BJ (cell line): ENCODE data around the gene FOXN3. TPM values are rescaled to one million over a fixed set of nuclear protein-coding genes. Genes with fewer than 3 reads are reported as not detected.
A peak's percentile ranks its signal among the peaks of the same experiment; 100 is the strongest.

Source experiments
- CTCF ChIA-PET: fragments of 350-600 bp; formaldehyde crosslinking; extraction: SDS; loops from one replicate; lab custom pipeline; 2021; ENCODE audit warnings: antibody characterized with exemption, inconsistent platforms; lab: Yijun Ruan, JAX
- POLR2A ChIA-PET: fragments of 300-600 bp; sonication (Branson Sonifier 250); formaldehyde crosslinking; extraction: SDS; loops from one replicate; lab custom pipeline; 2021; ENCODE audit warnings: antibody characterized with exemption; lab: Charles Lee
- DNase-seq: peaks from one replicate; pipeline ENCODE4 v3.0.0-alpha.2; 2011; ENCODE audit warnings: low read depth
- H3K27me3 ChIP-seq: 2 replicates; pipeline ENCODE4 v1.6.0; 2011; ENCODE audit warnings: low read length; ENCODE audit not compliant: control insufficient read depth, insufficient read depth
- H3K36me3 ChIP-seq: 2 replicates; pipeline ENCODE4 v1.5.1; 2011; ENCODE audit warnings: low read length; ENCODE audit not compliant: control insufficient read depth, insufficient read depth
- H3K4me3 ChIP-seq: 2 replicates; pipeline ENCODE4 v1.5.1; 2011; ENCODE audit warnings: low read depth, mild to moderate bottlenecking, control low read depth, low read length
- CTCF ChIP-seq: IDR thresholded peaks from 2 replicates; pipeline ENCODE4 v1.5.1; 2011; ENCODE audit warnings: low read depth, mild to moderate bottlenecking, control low read depth, inconsistent platforms, low read length, moderate library complexity; ENCODE audit not compliant: insufficient read depth
- polyA plus RNA-seq: library from polyadenylated mRNA; depleted of rRNA; stranded (reverse); fragments of >200 nt; gene quantifications from 2 replicates; pipeline ENCODE4 v1.2.3, GENCODE V29; 2011

FOXN3 gene
- polyA plus RNA-seq, 1 experiment: 30.2 TPM

- POLR2A ChIA-PET: no interaction called here
- no peak for TF ChIP-seq CTCF
- DNase-seq: no peak
- Histone ChIP-seq H3K4me3 (no peak overlapping the region), H3K27me3 (no peaks in the 10 kb centered on the region), H3K36me3 (no peaks in the 10 kb centered on the region; the same call in 1 of the 2 replicates)
- CTCF ChIA-PET: interaction anchor here (0.5 kb wide), 1 partner anchor 188 kb away, joined by 5 read pairs; no protein-coding TSS in a partner anchor
These were observed 137.3 kb downstream of the FOXN3 start for GRCh38 chr14:89279649-89280232.

DNA sequence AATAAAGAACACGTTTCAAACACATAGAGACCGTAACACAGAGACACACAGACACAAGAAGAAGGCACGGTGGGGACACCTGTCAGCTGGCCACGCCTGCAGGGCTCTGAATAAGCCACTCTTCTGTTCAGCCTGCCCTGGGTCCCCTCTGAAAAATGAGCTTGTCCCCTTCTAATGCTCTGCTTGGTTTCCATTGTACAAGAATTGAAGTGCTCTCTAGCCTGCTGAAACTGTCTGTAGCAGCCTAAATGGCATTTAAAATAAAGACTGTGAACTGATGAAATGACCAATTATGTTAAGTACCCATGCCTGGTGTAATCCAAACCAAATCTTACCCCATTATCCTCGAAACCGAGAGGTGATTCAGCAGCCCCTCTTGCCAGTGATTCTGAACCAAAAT is 139.8 kb downstream of the FOXN3 start:
- no peak for DNase-seq
- H3K36me3 ChIP-seq: no peaks in the 10 kb centered on the region; the same call in 1 of the 2 replicates
- H3K4me3 ChIP-seq: no peak overlapping the region
- ChIA-PET POLR2A (no interaction called here), CTCF (no interaction called here)
- no peak for TF ChIP-seq CTCF
- no peaks in the 10 kb centered on the region for H3K27me3 ChIP-seq

GRCh38 chr14:89276424-89276975 is 140.5 kb downstream of the FOXN3 start:
- no peak for TF ChIP-seq CTCF
- Histone ChIP-seq H3K36me3 (no peaks in the 10 kb centered on the region; the same call in 1 of the 2 replicates), H3K4me3 (no peak overlapping the region), H3K27me3 (no peaks in the 10 kb centered on the region)
- CTCF ChIA-PET: no interaction called here
- peak; percentile 4 for DNase-seq
- POLR2A ChIA-PET: no interaction called here

DNA sequence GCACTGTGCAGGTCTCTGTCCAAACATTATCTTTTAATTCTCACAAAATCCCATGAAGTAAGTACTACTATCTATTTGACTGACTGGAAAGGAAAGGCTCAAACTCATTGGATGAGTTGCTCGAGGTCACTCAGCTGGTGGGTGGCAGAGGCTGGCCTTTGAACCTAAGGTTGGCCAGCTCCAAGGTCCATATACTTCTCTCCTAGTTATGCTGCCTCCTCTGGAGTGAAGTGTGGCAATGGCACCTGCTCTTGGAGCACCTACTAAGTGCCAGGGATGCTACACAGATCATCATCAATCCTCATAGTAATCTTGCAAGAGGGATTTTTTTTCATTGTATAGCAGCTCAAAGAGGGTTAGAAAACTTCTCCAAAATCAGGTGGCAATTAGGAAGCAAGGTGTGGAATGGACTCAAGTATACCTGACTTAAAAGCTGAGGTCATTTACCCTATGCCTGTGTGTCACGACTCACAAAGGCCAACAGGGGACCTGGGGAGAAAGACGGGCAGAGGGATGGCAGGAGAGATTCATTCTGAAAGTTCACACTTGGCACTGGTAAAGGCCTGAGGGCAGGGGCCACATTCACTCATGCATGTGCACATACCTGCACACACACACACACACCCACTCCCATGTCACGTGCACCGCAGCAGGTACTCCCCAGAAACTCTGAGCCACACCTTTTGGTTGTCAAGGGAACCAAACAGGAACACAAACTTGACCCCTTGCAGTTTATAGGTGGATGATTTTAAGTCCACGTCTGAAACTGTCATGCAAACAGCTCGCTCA is 146.4 kb downstream of the FOXN3 start:
- CTCF ChIA-PET: no interaction called here
- no peak for DNase-seq
- TF ChIP-seq CTCF: no peak
- Histone ChIP-seq H3K36me3 (no peaks in the 10 kb centered on the region), H3K27me3 (no peaks in the 10 kb centered on the region), H3K4me3 (no peak overlapping the region)
- POLR2A ChIA-PET: no interaction called here

DNA sequence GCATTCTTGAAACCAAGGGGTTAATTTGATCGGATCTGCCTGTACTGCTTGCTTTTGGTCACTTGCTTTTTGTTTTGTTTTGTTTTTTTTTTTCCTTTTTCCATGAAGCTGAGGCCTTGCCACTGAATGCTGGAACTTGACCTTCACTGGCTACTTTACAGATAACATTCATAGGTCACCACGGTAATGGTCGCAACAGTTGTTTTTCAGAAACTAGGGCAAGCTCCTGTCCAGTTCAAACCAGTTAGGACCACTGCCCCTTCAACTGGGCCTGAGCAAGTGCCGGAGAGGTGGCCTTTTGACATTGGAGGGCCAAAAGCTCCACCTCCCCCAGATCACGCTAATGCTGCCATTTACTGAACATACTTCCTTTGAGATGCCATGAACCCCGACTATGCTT is 147.6 kb downstream of the FOXN3 start:
- H3K4me3 ChIP-seq: no peak overlapping the region
- no peak for DNase-seq
- POLR2A ChIA-PET: no interaction called here
- CTCF ChIA-PET: no interaction called here
- no peaks in the 10 kb centered on the region for H3K27me3 ChIP-seq
- H3K36me3 ChIP-seq: no peaks in the 10 kb centered on the region
- TF ChIP-seq CTCF: no peak
